Sigmoid colon (tissue), 7 donors: ENCODE results near the gene CAMTA1. TPM values are rescaled to one million over a fixed set of nuclear protein-coding genes. Genes with fewer than 3 reads are reported as not detected.

Source experiments
- DNase-seq: peaks from one replicate; pipeline ENCODE4 v3.0.0-alpha.2; 2019
- H3K27ac ChIP-seq, 4 donors: fragments of 200-600 bp; sonication (generic); one replicate each; pipeline ENCODE4 v1.5.1; 2016 to 2019; ENCODE audit warnings: mild to moderate bottlenecking in 1 of 4
- H3K27me3 ChIP-seq, 3 donors: fragments of 200-600 bp; sonication (generic); one replicate each; pipeline ENCODE4 v1.5.1; 2019; ENCODE audit warnings: mild to moderate bottlenecking in 1 of 3
- H3K36me3 ChIP-seq, 4 donors: fragments of 200-600 bp; sonication (generic); one replicate each; pipeline ENCODE4 v1.5.1; 2016 to 2019
- H3K4me1 ChIP-seq, 4 donors: fragments of 200-600 bp; sonication (generic); one replicate each; pipeline ENCODE4 v1.5.1; 2017 to 2019
- H3K4me3 ChIP-seq, 4 donors: fragments of 200-600 bp; sonication (generic); one replicate each; pipeline ENCODE4 v1.5.1; 2017 to 2019; ENCODE audit warnings: mild to moderate bottlenecking in 2 of 4, moderate library complexity in 1 of 4
- H3K9me3 ChIP-seq, 4 donors: fragments of 200-600 bp in 3 of 4; sonication (generic) in 3 of 4; one replicate each; pipeline versions ENCODE4 v1.5.1 to v1.6.1; 2013 to 2019
- EP300 ChIP-seq, 4 donors: sonication (generic); formaldehyde crosslinking; IDR thresholded peaks; one replicate each; pipeline ENCODE4 v1.6.1; 2017; ENCODE audit warnings: antibody characterized with exemption in 4 of 4
- POLR2A ChIP-seq, 2 donors: fragments of 450-650 bp; IDR thresholded peaks; one replicate each; pipeline ENCODE4 v1.6.1; 2016; ENCODE audit warnings: antibody characterized with exemption in 2 of 2, mild to moderate bottlenecking in 2 of 2, moderate library complexity in 2 of 2
- POLR2AphosphoS5 ChIP-seq, 4 donors: sonication (generic); formaldehyde crosslinking; IDR thresholded peaks; one replicate each; pipeline ENCODE4 v1.6.1; 2017; ENCODE audit warnings: antibody characterized with exemption in 4 of 4
- WGBS, 2 donors: extraction: QIAGEN DNeasy Blood & Tissue Kit; methylation state at CpG; one replicate each; pipeline ENCODE4 v1.1.7; 2013; 5-methylcytosine and 5-hydroxymethylcytosine counted together
- intact Hi-C: fragments of 100-400 bp; cut with DNase I; formaldehyde crosslinking; loops from one replicate; pipeline ENCODE4 v1.15.1; 2023
- polyA plus RNA-seq, 3 donors: library from polyadenylated mRNA; stranded (reverse); fragments of 200-250 nt; gene quantifications; one replicate each; pipeline ENCODE4 v1.2.3, GENCODE V29; 2013
- total RNA-seq, 4 donors: library from RNA; depleted of rRNA; stranded (reverse); fragments of >200 nt; gene quantifications; one replicate each; pipeline ENCODE4 v1.1.0, GENCODE V29; 2016
- TF ChIP-seq, protein P1 (sequence below), 4 experiments: fragments of 450-650 bp in 3 of 4; fragments of 200-600 bp in 1 of 4; IDR thresholded peaks; one replicate each; pipeline ENCODE4 v1.5.1; 2016 to 2019; ENCODE audit warnings: antibody characterized with exemption in 4 of 4, mild to moderate bottlenecking in 3 of 4, moderate library complexity in 2 of 4
- donor health status: healthy with polysubstance abuse.
- donor health status: Bipolar disorder and iron deficiency.
- donor health status: healthy.

The CAMTA1 gene
- total and polyA plus RNA-seq, 7 donors, result 97.9 to 196 (median 177) TPM

DNA sequence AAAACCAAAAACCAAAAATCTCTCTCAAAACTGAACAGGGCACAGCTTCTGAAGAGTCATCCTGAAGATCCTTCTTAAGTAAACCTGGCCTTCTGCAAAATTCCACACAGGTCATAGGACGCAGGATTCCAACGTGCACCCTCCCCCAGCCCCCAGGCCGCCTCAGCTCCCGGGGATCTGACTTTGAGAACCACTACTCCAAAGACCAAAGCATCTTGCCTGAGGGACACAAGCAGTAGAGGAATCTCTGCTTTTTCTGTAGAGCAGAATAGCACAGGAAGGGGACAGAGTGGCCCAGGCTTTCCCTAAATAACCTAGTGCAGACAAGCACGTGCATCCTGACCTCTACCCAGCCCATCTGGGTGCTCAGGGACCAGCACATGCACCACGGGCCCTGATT, 881.0 kb downstream of the CAMTA1 start:
- intact Hi-C loops, result loop anchor here (2.0 kb wide), 1 partner anchor 237 kb away; no protein-coding TSS in a partner anchor
- no peak for DNase-seq
- no peaks in the 10 kb centered on the region for H3K36me3 ChIP-seq
- H3K4me3 ChIP-seq, result no peak overlapping the region
- WGBS, 2 donors, result 66 to 77% methylated on average over 6 of the region's 6 CpGs
- peaks cover 0 to 4% (median 1%) of the 10 kb centered on the region in 3 donors for H3K27me3 ChIP-seq
- H3K4me1 ChIP-seq, result peaks cover 0 to 18% (median 13%) of the 10 kb centered on the region in 4 donors
- no peaks in the 10 kb centered on the region for H3K9me3 ChIP-seq
- TF ChIP-seq POLR2AphosphoS5 (IDR thresholded peaks at IDR 0.05) (no peak), POLR2A (IDR thresholded peaks at IDR 0.05) (no peak), EP300 (IDR thresholded peaks at IDR 0.05) (no peak)
- TF ChIP-seq, protein P1, sequence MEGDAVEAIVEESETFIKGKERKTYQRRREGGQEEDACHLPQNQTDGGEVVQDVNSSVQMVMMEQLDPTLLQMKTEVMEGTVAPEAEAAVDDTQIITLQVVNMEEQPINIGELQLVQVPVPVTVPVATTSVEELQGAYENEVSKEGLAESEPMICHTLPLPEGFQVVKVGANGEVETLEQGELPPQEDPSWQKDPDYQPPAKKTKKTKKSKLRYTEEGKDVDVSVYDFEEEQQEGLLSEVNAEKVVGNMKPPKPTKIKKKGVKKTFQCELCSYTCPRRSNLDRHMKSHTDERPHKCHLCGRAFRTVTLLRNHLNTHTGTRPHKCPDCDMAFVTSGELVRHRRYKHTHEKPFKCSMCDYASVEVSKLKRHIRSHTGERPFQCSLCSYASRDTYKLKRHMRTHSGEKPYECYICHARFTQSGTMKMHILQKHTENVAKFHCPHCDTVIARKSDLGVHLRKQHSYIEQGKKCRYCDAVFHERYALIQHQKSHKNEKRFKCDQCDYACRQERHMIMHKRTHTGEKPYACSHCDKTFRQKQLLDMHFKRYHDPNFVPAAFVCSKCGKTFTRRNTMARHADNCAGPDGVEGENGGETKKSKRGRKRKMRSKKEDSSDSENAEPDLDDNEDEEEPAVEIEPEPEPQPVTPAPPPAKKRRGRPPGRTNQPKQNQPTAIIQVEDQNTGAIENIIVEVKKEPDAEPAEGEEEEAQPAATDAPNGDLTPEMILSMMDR (IDR thresholded peaks at IDR 0.05), result no peak
- no peak overlapping the region for H3K27ac ChIP-seq

DNA sequence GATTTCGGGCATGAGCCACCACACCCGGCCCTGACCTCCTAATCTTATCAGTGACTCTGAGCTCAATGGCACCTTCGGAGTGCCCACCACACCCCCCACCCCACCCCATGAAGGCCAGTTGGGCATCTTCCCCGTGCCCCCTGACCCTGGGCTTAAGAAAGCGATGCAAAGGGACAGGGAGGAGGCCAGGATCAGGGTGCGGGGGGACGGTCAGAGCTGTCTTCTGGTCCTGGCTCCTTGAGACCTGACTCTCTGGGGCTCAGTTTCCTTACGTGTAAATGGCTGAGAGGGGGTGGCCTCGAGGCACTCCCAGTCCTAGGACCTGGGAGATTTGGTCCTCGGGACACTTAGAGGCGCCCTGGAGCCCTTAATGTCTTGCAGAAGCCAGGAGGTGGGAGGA, 881.9 kb downstream of the CAMTA1 start:
- Histone ChIP-seq H3K27me3 (peaks cover 0 to 4% (median 0%) of the 10 kb centered on the region in 3 donors), H3K4me1 (peaks cover 0 to 18% (median 13%) of the 10 kb centered on the region in 4 donors), H3K4me3 (no peak overlapping the region), H3K9me3 (no peaks in the 10 kb centered on the region), H3K36me3 (no peaks in the 10 kb centered on the region), H3K27ac (no peak overlapping the region)
- TF ChIP-seq EP300 (IDR thresholded peaks at IDR 0.05), result no peak
- no peak for TF ChIP-seq POLR2A (IDR thresholded peaks at IDR 0.05)
- TF ChIP-seq POLR2AphosphoS5 (IDR thresholded peaks at IDR 0.05), result no peak
- TF ChIP-seq, protein P1 (IDR thresholded peaks at IDR 0.05), result no peak
- DNase-seq, result no peak
- WGBS, 2 donors, result 75 to 86% methylated on average over 11 of the region's 11 CpGs
- intact Hi-C loops, result loop anchor here (1.0 to 2.0 kb wide), 2 partner anchors 85 to 236 kb away; no protein-coding TSS in a partner anchor

DNA sequence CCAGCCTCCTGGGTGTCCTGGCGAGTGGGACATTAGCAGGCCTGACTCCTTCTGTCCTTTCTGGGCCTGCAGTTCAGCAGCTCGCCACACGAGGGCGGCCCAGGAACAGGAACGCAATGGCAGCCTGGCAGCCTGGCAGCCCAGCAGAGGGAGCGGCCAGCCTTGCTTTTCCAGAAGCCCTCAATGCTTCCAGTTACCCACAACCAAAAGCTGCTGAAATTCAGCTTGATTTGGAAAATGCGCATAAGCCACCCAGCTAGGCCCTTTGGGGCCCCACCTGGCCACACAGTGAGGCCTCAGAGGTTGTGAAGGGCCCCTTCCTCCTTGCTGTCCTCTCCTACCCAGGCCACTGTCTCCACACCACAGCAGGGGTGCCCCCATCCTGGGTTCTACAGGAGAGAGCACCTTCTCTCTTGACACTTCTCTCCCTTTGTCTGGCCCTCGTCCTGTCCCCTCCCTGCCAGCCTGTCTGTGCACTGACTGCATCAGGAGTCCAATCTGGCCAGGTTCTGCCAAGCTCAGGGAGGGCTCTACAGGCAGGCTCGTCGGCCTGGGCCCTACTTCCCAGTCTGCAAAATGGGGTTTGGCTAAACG, 882.5 kb downstream of the CAMTA1 start:
- Histone ChIP-seq H3K27ac (peak overlapping the region in 2 of 4 donors; percentile 30 to 56), H3K36me3 (no peaks in the 10 kb centered on the region), H3K4me3 (no peak overlapping the region), H3K27me3 (peaks cover 0 to 4% (median 0%) of the 10 kb centered on the region in 3 donors), H3K4me1 (peaks cover 0 to 18% (median 13%) of the 10 kb centered on the region in 4 donors), H3K9me3 (no peaks in the 10 kb centered on the region)
- intact Hi-C loops, result loop anchor here (1.0 to 2.0 kb wide), 2 partner anchors 85 to 235 kb away; no protein-coding TSS in a partner anchor
- WGBS, 2 donors, result 21 to 30% methylated on average over 11 of the region's 11 CpGs
- peak; percentile 94 for DNase-seq
- TF ChIP-seq, protein P1 (IDR thresholded peaks at IDR 0.05), result peak; percentile 99 to 100 (median 100)
- no peak for TF ChIP-seq EP300 (IDR thresholded peaks at IDR 0.05)

DNA sequence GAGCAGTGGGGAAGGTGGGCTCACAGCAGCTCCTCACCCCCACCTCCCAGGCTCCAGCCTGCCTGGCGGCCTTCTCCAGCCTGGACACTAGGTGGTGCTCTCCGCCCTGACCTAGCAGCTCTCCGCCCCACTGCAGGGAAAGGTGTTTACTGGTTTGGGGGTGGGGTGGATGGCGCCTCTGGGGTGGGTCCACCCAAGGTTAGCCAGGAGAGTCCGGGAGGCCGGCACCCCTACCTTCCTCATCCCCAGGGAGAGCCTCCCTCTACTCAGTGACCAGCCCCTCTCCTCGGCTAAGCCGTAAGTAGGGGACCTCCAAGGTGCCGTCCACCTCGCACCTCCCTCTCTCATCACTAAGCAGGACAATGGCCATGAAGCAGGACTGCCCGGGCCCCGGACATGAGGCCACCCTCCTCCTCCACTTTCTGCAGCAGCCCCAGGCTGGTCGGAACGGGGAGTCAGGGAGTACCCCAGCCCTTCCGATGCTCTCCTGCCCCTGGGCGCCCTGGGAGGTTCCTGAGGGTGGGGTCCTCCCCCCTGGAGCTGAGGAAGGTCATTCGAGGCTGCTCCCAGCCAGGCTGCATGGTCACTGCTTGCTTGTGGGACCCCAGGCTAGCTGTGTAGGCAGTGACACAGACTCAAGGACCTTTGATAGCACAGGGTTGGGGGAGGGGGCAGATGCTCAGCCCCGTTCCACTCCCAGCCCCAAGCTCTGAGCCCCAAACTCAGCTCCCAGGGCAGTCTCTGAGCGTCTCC, 884.5 kb downstream of the CAMTA1 start:
- no peak overlapping the region for H3K27ac ChIP-seq
- H3K27me3 ChIP-seq, result peaks cover 0 to 4% (median 0%) of the 10 kb centered on the region in 3 donors
- H3K9me3 ChIP-seq, result no peaks in the 10 kb centered on the region
- 13 to 17% methylated on average over 19 of the region's 19 CpGs for WGBS, 2 donors
- intact Hi-C loops, result no loop called here
- TF ChIP-seq EP300 (IDR thresholded peaks at IDR 0.05), result no peak
- TF ChIP-seq, protein P1 (IDR thresholded peaks at IDR 0.05), result peak; percentile 42 to 83 (median 68)
- DNase-seq, result no peak
- peak overlapping the region in 2 of 4 donors; percentile 3 to 30 for H3K4me3 ChIP-seq
- peaks cover 0 to 18% (median 13%) of the 10 kb centered on the region in 4 donors for H3K4me1 ChIP-seq
- H3K36me3 ChIP-seq, result no peaks in the 10 kb centered on the region
